HepG2 (cell line): ENCODE data around the gene PIM1. TPM values are rescaled to one million over a fixed set of nuclear protein-coding genes. Genes with fewer than 3 reads are reported as not detected.
A peak's percentile ranks its signal among the peaks of the same experiment; 100 is the strongest.

Experiments used
- ARNTL ChIP-seq: sonication (generic); formaldehyde crosslinking; IDR thresholded peaks from 2 replicates; pipeline ENCODE4 v1.4.0; 2020; ENCODE audit warnings: mild to moderate bottlenecking, missing genetic modification reagents
- ATM ChIP-seq: fragments of 450-650 bp; IDR thresholded peaks from 2 replicates; pipeline ENCODE4 v1.7.1; 2017; ENCODE audit warnings: mild to moderate bottlenecking, borderline replicate concordance
- FOXJ3 ChIP-seq: sonication (generic); formaldehyde crosslinking; IDR thresholded peaks from 2 replicates; pipeline ENCODE4 v1.4.0; 2020; ENCODE audit warnings: missing genetic modification reagents, mild to moderate bottlenecking, borderline replicate concordance
- HBP1 ChIP-seq: IDR thresholded peaks from 2 replicates; pipeline ENCODE4 v1.6.1; 2016; ENCODE audit warnings: low read depth, control low read depth
- ISX ChIP-seq: sonication (generic); formaldehyde crosslinking; conservative IDR thresholded peaks from 2 replicates; pipeline ENCODE4 v1.5.0; 2020; ENCODE audit warnings: missing genetic modification reagents
- KLF15 ChIP-seq: sonication (generic); formaldehyde crosslinking; IDR thresholded peaks from 2 replicates; pipeline ENCODE4 v1.8.1; 2023; ENCODE audit warnings: borderline replicate concordance, mild to moderate bottlenecking, inconsistent platforms, missing genetic modification reagents, mixed read lengths
- MED1 ChIP-seq: sonication (generic); formaldehyde crosslinking; IDR thresholded peaks from 2 replicates; pipeline ENCODE4 v1.4.0; 2020; ENCODE audit warnings: missing genetic modification reagents
- MTF2 ChIP-seq: sonication (generic); formaldehyde crosslinking; IDR thresholded peaks from 2 replicates; pipeline ENCODE4 v1.5.0; 2020; ENCODE audit warnings: missing genetic modification reagents, borderline replicate concordance
- RAD21 ChIP-seq: fragments of 450-650 bp; formaldehyde crosslinking; IDR thresholded peaks from 2 replicates; pipeline ENCODE4 v1.5.0; 2020; ENCODE audit warnings: mild to moderate bottlenecking
- REPIN1 ChIP-seq: sonication (generic); formaldehyde crosslinking; IDR thresholded peaks from 2 replicates; pipeline ENCODE4 v1.8.0; 2022; ENCODE audit warnings: missing genetic modification reagents, low read depth, mild to moderate bottlenecking, borderline replicate concordance
- SP140L ChIP-seq: sonication (generic); formaldehyde crosslinking; IDR thresholded peaks from 2 replicates; pipeline ENCODE4 v1.4.0; 2020; ENCODE audit warnings: missing genetic modification reagents, borderline replicate concordance
- THYN1 ChIP-seq: sonication (generic); formaldehyde crosslinking; IDR thresholded peaks from 2 replicates; pipeline ENCODE4 v1.8.1; 2023; ENCODE audit warnings: low read depth, mild to moderate bottlenecking, moderate library complexity, missing genetic modification reagents, borderline replicate concordance
- U2AF1 ChIP-seq: fragments of 200-400 bp; formaldehyde crosslinking; optimal IDR thresholded peaks from 2 replicates; pipeline ENCODE3; 2017; ENCODE audit warnings: mild to moderate bottlenecking, low read depth, low read length
- WIZ ChIP-seq: sonication (generic); formaldehyde crosslinking; IDR thresholded peaks from 2 replicates; pipeline ENCODE4 v1.5.1; 2020; ENCODE audit warnings: mild to moderate bottlenecking, missing genetic modification reagents
- ZBTB8A ChIP-seq: sonication (generic); formaldehyde crosslinking; IDR thresholded peaks from 2 replicates; pipeline ENCODE4 v1.4.0; 2020; ENCODE audit warnings: mild to moderate bottlenecking, low read depth, missing genetic modification reagents, borderline replicate concordance
- ZFP90 ChIP-seq: sonication (generic); formaldehyde crosslinking; IDR thresholded peaks from 2 replicates; pipeline ENCODE4 v1.8.0; 2022; ENCODE audit warnings: missing genetic modification reagents, mild to moderate bottlenecking, inconsistent platforms, borderline replicate concordance
- ZNF124 ChIP-seq: sonication (generic); formaldehyde crosslinking; IDR thresholded peaks from 2 replicates; pipeline ENCODE4 v1.4.0; 2020; ENCODE audit warnings: missing genetic modification reagents
- ZNF646 ChIP-seq: sonication (generic); formaldehyde crosslinking; IDR thresholded peaks from 2 replicates; pipeline ENCODE4 v1.9.0; 2021; ENCODE audit warnings: mild to moderate bottlenecking, missing genetic modification reagents
- ZNF672 ChIP-seq: sonication (generic); formaldehyde crosslinking; IDR thresholded peaks from 2 replicates; pipeline ENCODE4 v1.8.1; 2022; ENCODE audit warnings: missing genetic modification reagents
- ZSCAN25 ChIP-seq: sonication (generic); formaldehyde crosslinking; IDR thresholded peaks from 2 replicates; pipeline ENCODE4 v1.8.0; 2022; ENCODE audit warnings: mild to moderate bottlenecking, missing genetic modification reagents
- polyA plus RNA-seq, 8 experiments: library from polyadenylated mRNA; depleted of rRNA in 3 of 8; stranded (reverse) in 7 of 8; unstranded in 1 of 8; fragments of >200 nt; fragmentation: Illumina TruSeq in 4 of 8; extraction: Trizol in 4 of 8; gene quantifications; 2 replicates each; pipeline versions ENCODE4 v1.2.1 to v1.2.3, GENCODE V29; 2011 to 2016; ENCODE audit warnings: low read depth in 4 of 8, missing spikeins in 1 of 8, mixed read lengths in 1 of 8; ENCODE audit not compliant: insufficient read depth in 1 of 8
- total RNA-seq, 5 experiments: library from RNA; depleted of rRNA; stranded (reverse); fragments of >200 nt; fragmentation: Illumina TruSeq; extraction: Trizol; gene quantifications; 2 replicates each; pipeline ENCODE4 v1.2.3, GENCODE V29; 2016; ENCODE audit warnings: low read depth in 1 of 5

The PIM1 gene
- total and polyA plus RNA-seq, 2 of the 13 experiments (the other 11 are each of a cell fraction or from before 2014, with no cell fraction given), result 29.4 to 117 TPM

- TF ChIP-seq ZSCAN25 (CRISPR knock-in tag) (0 out of 2 replicates have a peak, but pooled peaks have one; percentile 11), ZNF646 (CRISPR knock-in tag) (no peak), HBP1 (no peak), ARNTL (CRISPR knock-in tag) (no peak; the same call in 1 of the 2 replicates), FOXJ3 (0 out of 2 replicates have a peak, but pooled peaks have one; percentile 25), ZNF672 (no peak), ZNF124 (peak; percentile 25; the same call in 1 of the 2 replicates), MED1 (no peak), MTF2 (CRISPR knock-in tag) (no peak), ZBTB8A (CRISPR knock-in tag) (no peak), THYN1 (no peak), ISX (no peak), WIZ (CRISPR knock-in tag) (0 out of 2 replicates have a peak, but pooled peaks have one; percentile 44), SP140L (CRISPR knock-in tag) (no peak; the same call in 1 of the 2 replicates), ZFP90 (CRISPR knock-in tag) (peak; percentile 81; the same call in 1 of the 2 replicates), ATM (no peak), REPIN1 (CRISPR knock-in tag) (no peak; the same call in 1 of the 2 replicates), U2AF1 (no peak), KLF15 (no peak), RAD21 (CRISPR knock-in tag) (no peak)
Observed at GRCh38 chr6:37222125-37222967, 52.4 kb downstream of the PIM1 start (continued).
